HepG2 (cell line): ENCODE measurements around the gene CRMP1. TPM values are rescaled to one million over a fixed set of nuclear protein-coding genes. Genes with fewer than 3 reads are reported as not detected.
A peak's percentile ranks its signal among the peaks of the same experiment; 100 is the strongest.

ENCODE experiments used
- ATAC-seq: fragments of 200-7000 bp; cut with Tn5 transposase; 3 replicates; pipeline ENCODE4 v1.9.1; 2020; ENCODE audit warnings: mild to moderate bottlenecking, moderate library complexity
- BruUV-seq: library from RNA; stranded (reverse); fragments of 400-500 nt; replicated peaks from 2 replicates; lab custom pipeline; 2021; lab: Mats Ljungman, UMichigan
- CTCF ChIA-PET: fragments of 300-600 bp; formaldehyde crosslinking; extraction: SDS; loops from one replicate; lab custom pipeline; 2021; ENCODE audit warnings: low total read pairs, inconsistent platforms, low intra/inter-chr PET ratio; lab: Yijun Ruan, JAX
- POLR2A ChIA-PET: fragments of 350-600 bp; sonication (Branson Sonifier 250); formaldehyde crosslinking; loops from one replicate; lab custom pipeline; 2020; ENCODE audit warnings: antibody characterized with exemption, inconsistent platforms; lab: Yijun Ruan, JAX
- DNase-seq: peaks from one replicate; pipeline ENCODE4 v3.0.0-alpha.2; 2015; ENCODE audit warnings: low spot score
- FAIRE-seq: peaks from 3 replicates; lab custom pipeline; 2011; peaks lifted over from hg19 to GRCh38; lab: Jason Lieb, UNC
- H2AFZ ChIP-seq: one replicate; pipeline ENCODE4 v1.6.1; 2011; ENCODE audit warnings: low read length, inconsistent platforms
- H3K27ac ChIP-seq: fragments of 300-600 bp; 3 replicates; pipeline ENCODE4 v1.8.0; 2011; ENCODE audit warnings: mixed run types, mild to moderate bottlenecking, mixed read lengths, low read length, inconsistent platforms; ENCODE audit not compliant: insufficient read depth; ENCODE audit errors: extremely low read length
- H3K27me3 ChIP-seq, 2 experiments: fragments of 200-600 bp in 1 of 2; 2 replicates in 1 of 2; 3 replicates in 1 of 2; pipeline versions ENCODE4 v1.6.0 to v1.8.0; 2011; ENCODE audit warnings: low read length in 2 of 2, mild to moderate bottlenecking in 2 of 2, moderate library complexity in 2 of 2, inconsistent platforms in 1 of 2; ENCODE audit not compliant: insufficient read depth in 2 of 2, control insufficient read depth in 1 of 2
- H3K36me3 ChIP-seq, 2 experiments: fragments of 200-600 bp in 1 of 2; replicated peaks in 1 of 2; 2 replicates in 1 of 2; 3 replicates in 1 of 2; pipeline versions ENCODE4 v1.5.1 to v1.8.0; 2011; ENCODE audit warnings: low read length in 2 of 2, inconsistent platforms in 1 of 2; ENCODE audit not compliant: insufficient read depth in 2 of 2, control insufficient read depth in 1 of 2
- H3K4me1 ChIP-seq: 2 replicates; pipeline ENCODE4 v1.5.1; 2012; ENCODE audit warnings: low read length, inconsistent platforms; ENCODE audit not compliant: insufficient read depth
- H3K4me2 ChIP-seq: 2 replicates; pipeline ENCODE4 v1.6.0; 2011; ENCODE audit warnings: low read depth, low read length, inconsistent platforms
- H3K4me3 ChIP-seq, 3 experiments: fragments of 200-600 bp in 1 of 3; sonication (generic), shearing (Covaris generic) in 1 of 3; replicated peaks in 1 of 3; 2 replicates each; pipeline ENCODE4 v1.5.1; 2011 to 2016; ENCODE audit warnings: low read length in 3 of 3, inconsistent platforms in 2 of 3, low read depth in 2 of 3, mild to moderate bottlenecking in 2 of 3, control low read depth in 1 of 3, mixed read lengths in 1 of 3; ENCODE audit not compliant: insufficient read depth in 1 of 3
- H3K79me2 ChIP-seq: one replicate; pipeline ENCODE4 v1.6.1; 2011; ENCODE audit warnings: low read length, inconsistent platforms; ENCODE audit not compliant: insufficient read depth
- H3K9ac ChIP-seq: 2 replicates; pipeline ENCODE4 v1.6.0; 2011; ENCODE audit warnings: mild to moderate bottlenecking, low read depth, low read length, inconsistent platforms; ENCODE audit not compliant: insufficient read depth
- H3K9me3 ChIP-seq: 2 replicates; pipeline ENCODE4 v1.5.1; 2012; ENCODE audit warnings: mild to moderate bottlenecking, low read length
- H4K20me1 ChIP-seq: 2 replicates; pipeline ENCODE4 v1.6.0; 2011; ENCODE audit warnings: inconsistent platforms, mild to moderate bottlenecking, low read length, moderate library complexity; ENCODE audit not compliant: insufficient read depth
- CTCF ChIP-seq: sonication (generic); formaldehyde crosslinking; IDR thresholded peaks from 2 replicates; pipeline ENCODE4 v1.5.0; 2020; ENCODE audit warnings: mild to moderate bottlenecking, missing genetic modification reagents, moderate library complexity
- IKZF1 ChIP-seq: fragments of 450-650 bp; IDR thresholded peaks from 2 replicates; pipeline ENCODE4 v1.7.1; 2016
- SNAPC5 ChIP-seq: sonication (generic); formaldehyde crosslinking; IDR thresholded peaks from 2 replicates; pipeline ENCODE4 v1.8.1; 2023; ENCODE audit warnings: mild to moderate bottlenecking, missing genetic modification reagents, borderline replicate concordance
- STAG1 ChIP-seq: sonication (generic); formaldehyde crosslinking; IDR thresholded peaks from 2 replicates; pipeline ENCODE4 v1.4.0; 2020; ENCODE audit warnings: missing genetic modification reagents
- ZNF414 ChIP-seq: sonication (generic); formaldehyde crosslinking; IDR thresholded peaks from 2 replicates; pipeline ENCODE4 v1.5.0; 2020; ENCODE audit warnings: missing genetic modification reagents
- WGBS: methylation state at CpG from one replicate; pipeline ENCODE4 v1.1.6; 2017; ENCODE audit warnings: low lambda C conversion rate; 5-methylcytosine and 5-hydroxymethylcytosine counted together
- in situ Hi-C: cut with HindIII; loops from 2 replicates; pipeline ENCODE4 v1.10.0; 2017; ENCODE audit warnings: low pct_unique_long_range_greater_than_20kb; ENCODE audit not compliant: extremely low pct_ligation_motif_present
- intact Hi-C: fragments of 100-400 bp; cut with micrococcal nuclease; formaldehyde crosslinking; loops from one replicate; pipeline ENCODE4 v1.10.0; 2022; ENCODE audit not compliant: unreplicated experiment
- polyA plus RNA-seq, 8 experiments: library from polyadenylated mRNA; depleted of rRNA in 3 of 8; stranded (reverse) in 7 of 8; unstranded in 1 of 8; fragments of >200 nt; fragmentation: Illumina TruSeq in 4 of 8; extraction: Trizol in 4 of 8; gene quantifications; 2 replicates each; pipeline versions ENCODE4 v1.2.1 to v1.2.3, GENCODE V29; 2011 to 2016; ENCODE audit warnings: low read depth in 4 of 8, missing spikeins in 1 of 8, mixed read lengths in 1 of 8; ENCODE audit not compliant: insufficient read depth in 1 of 8
- total RNA-seq, 5 experiments: library from RNA; depleted of rRNA; stranded (reverse); fragments of >200 nt; fragmentation: Illumina TruSeq; extraction: Trizol; gene quantifications; 2 replicates each; pipeline ENCODE4 v1.2.3, GENCODE V29; 2016; ENCODE audit warnings: low read depth in 1 of 5

Gene CRMP1
- total and polyA plus RNA-seq, 2 of the 13 experiments (the other 11 are each of a cell fraction or from before 2014, with no cell fraction given), result not detected

- H3K4me1 ChIP-seq, result no peaks in the 10 kb centered on the region; the same call in 1 of the 2 replicates
- POLR2A ChIA-PET, result no interaction called here
- no peak overlapping the region for H3K4me3 ChIP-seq
- peak; percentile 75 for ATAC-seq
- no peaks in the 10 kb centered on the region for H4K20me1 ChIP-seq
- H3K4me2 ChIP-seq, result no peak overlapping the region
- TF ChIP-seq CTCF (CRISPR knock-in tag) (peak; percentile 58), IKZF1 (no peak), STAG1 (CRISPR knock-in tag) (peak; percentile 56)
- TF ChIP-seq, all 625 proteins: peak for 2
- Histone ChIP-seq H3K79me2 (no peaks in the 10 kb centered on the region), H2AFZ (no peak overlapping the region), H3K9me3 (no peaks in the 10 kb centered on the region), H3K9ac (no peak overlapping the region), H3K27ac (no peak overlapping the region), H3K36me3 (peaks cover 10 to 11% of the 10 kb centered on the region in 2 experiments; a peak in 4 of 5 replicates), H3K27me3 (no peaks in the 10 kb centered on the region)
- FAIRE-seq, result peak; percentile 68
- BruUV-seq, result no TSS peak
- in situ Hi-C loops (loop anchor here (10.0 to 25.0 kb wide), 2 partner anchors 430 to 837 kb away; no protein-coding TSS in a partner anchor), intact Hi-C loops (no loop called here)
- CTCF ChIA-PET, result no interaction called here
- WGBS, result 79% methylated on average over 6 of the region's 6 CpGs
- peak; percentile 18 for DNase-seq
Observed at GRCh38 chr4:5824635-5825034, 68.3 kb downstream of the CRMP1 start.

GRCh38 chr4:5824227-5824626, 68.7 kb downstream of the CRMP1 start:
- Histone ChIP-seq H3K36me3 (peaks cover 10 to 11% of the 10 kb centered on the region in 2 experiments; a peak in 4 of 5 replicates), H3K27ac (no peak overlapping the region), H3K9ac (no peak overlapping the region), H3K9me3 (no peaks in the 10 kb centered on the region), H3K4me2 (no peak overlapping the region), H4K20me1 (no peaks in the 10 kb centered on the region), H2AFZ (no peak overlapping the region), H3K4me3 (no peak overlapping the region), H3K4me1 (no peaks in the 10 kb centered on the region; the same call in 1 of the 2 replicates), H3K27me3 (no peaks in the 10 kb centered on the region), H3K79me2 (no peaks in the 10 kb centered on the region)
- BruUV-seq, result no TSS peak
- no peak for ATAC-seq
- no peak for DNase-seq
- intact Hi-C loops (no loop called here), in situ Hi-C loops (loop anchor here (10.0 to 25.0 kb wide), 2 partner anchors 429 to 837 kb away; no protein-coding TSS in a partner anchor)
- no peak for TF ChIP-seq ZNF414
- no peak for TF ChIP-seq SNAPC5 (CRISPR knock-in tag)
- ChIA-PET POLR2A (no interaction called here), CTCF (no interaction called here)
- WGBS, result 97% methylated on average over 7 of the region's 7 CpGs
- FAIRE-seq, result no peak
